HG02759 (cell line): ENCODE data around the gene IFITM2.
"Not testable (repeated sequence)": the region's sequence is repeated elsewhere in the genome, so short reads cannot be mapped to it uniquely, and the experiment has no call there.

Experiments
- ATAC-seq: cut with Tn5 transposase; IDR thresholded peaks from one replicate; pipeline ENCODE4 v1.9.1; 2021; ENCODE audit warnings: mild to moderate bottlenecking, moderate library complexity; ENCODE audit not compliant: unreplicated experiment

The IFITM2 gene

GRCh38 chr11:281486-282161 is 26.0 kb upstream of the IFITM2 start:
- no peak for ATAC-seq

- no peak for ATAC-seq
Measured at GRCh38 chr11:282171-282570, 25.4 kb upstream of the IFITM2 start.

- no peak for ATAC-seq
Measured at GRCh38 chr11:282630-283360, 24.8 kb upstream of the IFITM2 start.

- ATAC-seq: no peak
Measured at GRCh38 chr11:283405-284104, 24.1 kb upstream of the IFITM2 start.

GRCh38 chr11:284105-285020 is 23.3 kb upstream of the IFITM2 start:
- ATAC-seq: no peak

GRCh38 chr11:285021-285893 is 22.4 kb upstream of the IFITM2 start:
- no peak for ATAC-seq

- ATAC-seq: no peak
Measured at GRCh38 chr11:285894-286220, 21.8 kb upstream of the IFITM2 start.

- ATAC-seq: not testable (repeated sequence)
Measured at GRCh38 chr11:286977-287820, 20.4 kb upstream of the IFITM2 start.

GRCh38 chr11:287821-288477 is 19.7 kb upstream of the IFITM2 start:
- ATAC-seq: no peak

- peak; percentile 76 for ATAC-seq
Measured at GRCh38 chr11:288478-289397, 18.9 kb upstream of the IFITM2 start, which contains the start of gene PGGHG. PGGHG (plus strand) TSS chr11:289126; CDS start chr11:289817, 691 bp downstream.

- no peak for ATAC-seq
Measured at GRCh38 chr11:289398-289711, 18.3 kb upstream of the IFITM2 start.

GRCh38 chr11:289712-290620 is 17.6 kb upstream of the IFITM2 start:
- ATAC-seq: no peak

GRCh38 chr11:290621-291231 is 16.9 kb upstream of the IFITM2 start:
- ATAC-seq: no peak

- no peak for ATAC-seq
Measured at GRCh38 chr11:291281-292210, 16.1 kb upstream of the IFITM2 start.
